Stimulated activated naive CD4-positive, alpha-beta T cell treated with Interleukin-2 at 50 U/mL for 16 hours (primary cell): ENCODE results near the gene MIPEP.
"Not testable (repeated sequence)": the region's sequence is repeated elsewhere in the genome, so short reads cannot be mapped to it uniquely, and the experiment has no call there.

Experiments used
- DNase-seq: peaks from one replicate; lab custom pipeline; 2025; lab: John Stamatoyannopoulos, UW

The MIPEP gene

DNA sequence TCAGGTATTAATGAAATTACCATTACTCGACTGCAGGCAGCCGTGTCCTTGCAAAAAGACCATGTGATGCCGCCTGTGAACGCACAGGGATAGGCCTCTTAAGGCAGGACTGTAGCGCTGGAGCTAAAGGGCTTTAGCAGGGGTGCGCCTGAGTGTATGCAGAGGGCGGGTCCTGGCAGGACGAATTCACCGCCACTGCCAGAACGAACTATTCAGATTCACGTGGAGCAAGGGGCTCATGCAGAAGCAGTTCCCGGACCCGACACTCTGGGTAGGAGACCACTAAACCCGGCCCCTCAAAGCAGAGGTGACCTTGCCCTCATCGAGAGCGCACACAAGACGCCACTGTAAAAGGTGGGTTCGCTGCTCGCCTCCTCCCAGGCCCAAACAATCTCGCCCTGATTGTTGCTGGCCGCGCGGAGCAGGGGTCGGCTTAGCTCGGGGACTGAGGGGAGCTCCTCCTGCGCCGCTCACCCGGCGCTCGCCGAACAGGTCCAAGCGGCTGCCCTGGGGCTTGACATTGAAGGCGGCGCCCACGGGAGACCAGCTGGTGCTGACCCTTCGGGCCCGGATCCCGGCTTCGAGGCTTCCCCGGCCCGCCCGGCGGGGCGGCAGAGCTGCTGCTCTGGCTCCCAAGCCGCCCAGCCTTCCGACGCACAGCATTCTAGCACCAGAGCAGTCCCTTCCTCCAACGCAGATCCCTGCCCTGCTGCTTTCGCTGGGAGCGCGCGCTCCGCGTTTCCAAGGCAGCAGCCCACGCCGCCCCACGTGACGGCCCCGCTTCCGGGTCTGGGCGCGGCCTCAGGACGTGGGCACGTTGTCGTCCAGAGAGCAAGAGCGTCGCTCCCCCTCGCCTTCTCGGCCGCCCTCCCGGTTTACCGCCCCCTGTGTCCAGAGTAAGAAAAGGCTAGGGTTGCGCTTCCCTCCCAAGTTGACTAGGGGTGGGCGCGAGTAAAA lies at the start of gene MIPEP:
Gene MIPEP (minus strand): TSS at position 743 of the 957 bp plus-strand sequence. CDS start 80 bp downstream, at position 663.
- DNase-seq: peak; percentile 87

DNA sequence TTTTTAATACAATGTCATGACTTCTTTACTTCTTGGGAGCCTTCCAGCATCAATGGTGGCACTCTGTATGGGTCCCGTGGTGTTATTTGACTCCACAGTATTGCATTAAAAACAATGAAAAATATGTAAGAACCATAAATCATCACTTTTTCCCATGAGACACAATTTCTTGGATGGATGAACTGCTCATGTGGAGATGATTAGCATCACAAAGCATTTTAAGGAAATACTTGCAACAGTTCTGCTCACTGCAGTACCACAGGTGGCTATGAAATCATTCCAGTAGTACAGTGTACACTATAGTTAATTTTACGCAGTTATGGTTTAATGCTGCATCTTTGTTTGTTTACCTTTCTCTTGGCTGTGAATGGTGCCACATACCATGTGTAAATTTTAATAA lies 45.3 kb upstream of the MIPEP start:
- no peak for DNase-seq

DNA sequence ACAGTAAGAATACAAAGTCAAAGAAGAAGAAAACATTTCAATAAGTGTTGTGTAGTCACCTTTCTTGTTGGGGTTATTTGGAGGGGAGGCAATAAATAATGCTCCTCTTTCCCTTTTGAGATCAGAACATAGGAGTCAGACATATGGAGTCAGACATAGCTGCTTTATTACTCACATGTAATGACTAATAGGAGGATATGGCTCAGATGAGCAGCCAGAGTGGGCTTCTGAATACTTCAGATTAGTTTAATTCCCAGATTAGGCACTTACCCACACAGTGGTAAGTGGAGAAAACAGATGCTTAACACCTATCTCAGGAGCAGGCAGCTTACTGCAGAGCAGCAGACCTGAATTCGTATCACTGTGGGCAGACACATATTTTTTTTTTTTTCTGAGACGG lies 39.8 kb upstream of the MIPEP start:
- DNase-seq: no peak

DNA sequence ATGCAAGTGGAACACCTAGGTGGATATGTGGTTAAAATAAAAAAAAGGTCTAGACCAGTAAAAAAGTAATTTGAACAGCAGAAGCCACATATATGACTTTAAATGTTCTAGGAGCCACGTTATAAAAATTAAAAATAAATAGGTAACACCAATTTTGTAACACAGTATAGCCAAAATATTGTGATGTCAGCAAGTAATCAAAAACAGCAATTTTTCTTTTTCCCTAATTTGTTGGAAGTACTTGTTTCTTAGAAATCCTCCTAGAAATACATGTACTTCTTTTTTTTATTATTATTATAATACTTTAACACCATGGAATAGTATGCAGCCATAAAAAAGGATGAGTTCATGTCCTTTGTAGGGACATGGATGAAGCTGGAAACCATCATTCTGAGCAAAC lies 33.8 kb upstream of the MIPEP start:
- DNase-seq: no peak

DNA sequence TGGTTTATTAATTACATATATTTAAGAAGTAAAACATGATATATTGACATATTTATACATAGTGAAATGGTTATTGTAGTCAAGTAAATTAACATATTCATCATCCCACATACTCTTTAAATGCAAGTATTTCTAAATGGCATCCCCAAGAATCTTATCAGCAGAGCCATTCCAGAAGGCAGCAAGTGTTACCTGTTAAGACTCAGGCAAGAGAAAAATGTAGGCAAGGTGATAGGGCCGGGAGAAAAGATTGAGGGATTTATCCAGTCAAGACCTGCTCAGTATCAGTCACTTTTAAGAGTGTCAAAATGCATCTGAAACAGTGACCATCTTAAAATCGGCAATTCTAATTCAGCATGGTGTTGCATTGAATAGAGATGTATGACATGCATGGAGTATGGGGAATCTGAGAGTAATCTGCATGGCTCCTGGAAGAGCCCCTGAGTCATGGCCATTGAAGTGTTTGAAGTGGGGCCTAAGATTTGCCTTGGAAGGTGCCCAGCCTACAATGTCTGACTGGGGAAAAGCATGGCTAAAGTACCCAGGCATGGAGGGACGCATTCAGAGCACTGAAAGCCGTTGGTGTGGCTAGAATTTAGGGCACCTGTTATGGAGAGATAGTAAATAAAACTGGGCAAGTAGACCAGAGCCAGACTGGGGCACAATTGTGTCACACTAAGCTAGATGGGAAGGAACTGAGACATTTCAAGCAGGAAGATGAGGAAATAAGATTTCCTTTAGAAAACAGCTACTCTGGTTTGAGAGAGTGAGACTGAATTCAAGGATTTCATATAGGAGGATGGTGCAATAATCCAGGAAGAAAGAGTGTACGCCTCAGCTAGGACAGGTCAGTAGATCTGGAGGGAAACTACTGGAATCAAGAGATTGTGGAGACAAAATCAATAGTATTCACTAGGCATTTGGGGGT lies 33.1 kb upstream of the MIPEP start:
- DNase-seq: no peak

DNA sequence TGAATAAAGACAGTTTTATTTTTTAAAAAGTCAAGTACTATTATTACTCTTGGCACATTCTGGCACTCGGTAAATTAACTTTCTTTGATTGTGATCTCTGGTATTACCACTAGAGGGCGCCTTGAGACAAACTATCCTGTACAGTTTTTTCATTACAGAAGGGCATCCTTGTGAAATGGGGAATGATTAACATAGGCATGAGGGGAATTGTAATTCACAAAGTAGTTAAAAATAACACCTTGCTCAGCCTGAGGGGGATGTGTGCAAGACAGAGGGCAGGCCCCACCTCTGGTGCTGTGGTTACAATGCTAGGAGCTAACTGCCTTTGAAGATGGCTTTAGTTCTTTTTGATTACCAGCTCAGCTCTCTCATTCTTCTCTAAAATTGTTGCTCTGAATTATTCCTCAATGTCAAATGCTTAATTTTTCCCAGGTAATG lies 32.3 kb upstream of the MIPEP start:
- DNase-seq: no peak

DNA sequence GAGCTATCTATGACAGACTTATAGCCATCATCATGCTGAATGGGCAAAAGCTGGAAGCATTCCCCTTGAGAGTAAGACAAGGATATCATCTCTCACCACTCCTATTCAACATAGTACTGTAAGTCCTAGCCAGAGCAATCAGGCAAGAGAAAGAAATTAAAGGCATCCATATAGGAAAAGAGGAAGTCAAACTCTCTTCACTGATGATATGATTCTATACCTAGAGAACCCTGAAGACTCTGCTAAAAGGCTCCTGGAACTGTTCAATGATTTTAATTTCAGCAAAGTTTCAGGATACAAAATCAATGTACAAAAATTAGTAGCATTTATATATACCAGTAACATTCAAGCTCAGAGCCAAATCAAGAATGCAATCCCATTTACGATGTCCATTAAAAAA lies 29.8 kb upstream of the MIPEP start:
- DNase-seq: no peak

DNA sequence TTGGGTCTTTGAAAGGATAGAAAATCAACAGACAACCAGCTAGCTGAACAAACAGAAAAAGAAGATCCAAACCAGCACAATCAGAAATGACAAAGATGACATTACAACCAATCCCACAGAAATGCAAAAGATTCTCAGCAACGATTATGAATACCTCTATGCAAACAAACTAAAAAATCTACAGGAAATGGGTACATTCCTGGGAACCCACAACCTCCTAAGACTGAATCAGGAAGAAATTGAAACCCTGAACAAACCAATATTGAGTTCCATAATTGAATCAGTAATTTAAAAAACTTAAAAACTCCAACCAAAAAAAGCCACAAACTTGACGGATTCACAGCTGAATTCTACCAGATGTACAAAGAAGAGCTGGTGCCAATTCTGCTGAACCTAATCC lies 29.0 kb upstream of the MIPEP start:
- no peak for DNase-seq

DNA sequence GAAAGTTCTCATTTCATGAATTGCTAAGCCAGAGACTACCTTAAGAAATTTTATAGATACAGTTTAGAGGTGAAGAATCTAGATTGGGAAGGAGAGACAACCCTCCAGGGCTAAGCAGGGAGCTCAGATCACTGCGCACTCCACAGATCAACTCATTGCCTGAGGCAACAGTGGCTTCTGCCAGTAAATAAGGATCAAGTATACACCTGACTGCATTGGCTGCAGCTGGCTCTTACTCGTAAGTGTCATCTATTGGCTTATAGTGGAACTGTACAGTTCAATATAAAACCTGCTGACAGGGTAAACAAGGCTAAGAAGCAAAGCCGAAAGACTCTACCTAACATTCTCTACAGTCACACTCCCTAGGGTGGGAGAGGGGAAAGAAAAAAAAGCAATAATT lies 26.1 kb upstream of the MIPEP start:
- no peak for DNase-seq

DNA sequence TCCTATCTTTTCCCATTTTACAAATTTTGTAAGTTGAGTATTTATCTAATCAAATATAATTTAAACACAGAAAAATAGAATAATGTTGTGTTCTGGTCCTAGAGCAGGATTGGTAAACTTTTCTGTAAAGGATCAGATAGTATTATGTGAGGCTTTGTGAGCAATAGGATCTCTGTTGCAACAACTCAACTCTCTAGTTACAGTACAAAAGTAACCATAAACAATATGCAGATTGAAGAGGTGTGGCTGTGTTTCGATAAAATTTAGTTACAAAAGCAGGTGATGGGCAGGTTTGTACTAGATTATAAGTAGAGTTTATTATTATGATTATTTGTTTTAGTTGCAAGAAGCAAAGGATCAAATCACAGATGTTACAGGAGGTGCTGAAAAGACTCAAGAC lies 23.3 kb upstream of the MIPEP start:
- no peak for DNase-seq

DNA sequence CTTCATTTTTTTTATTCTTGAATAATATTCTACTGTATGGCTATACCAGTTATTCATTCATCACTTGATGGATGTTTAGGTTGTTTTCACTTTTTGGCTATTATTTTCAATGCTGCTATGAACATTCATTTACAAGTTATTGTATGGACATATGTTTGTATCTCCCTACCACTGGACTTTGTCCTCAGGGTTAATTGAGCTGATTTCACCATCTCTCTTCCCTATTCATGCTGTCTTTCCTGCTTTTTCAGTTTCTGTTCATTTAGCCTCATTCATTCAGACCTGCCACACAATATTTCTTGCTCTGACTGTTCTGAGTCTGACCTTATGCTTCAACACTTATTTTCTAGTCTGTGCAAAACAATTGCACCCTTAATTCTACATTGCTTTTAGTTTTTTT lies 20.4 kb upstream of the MIPEP start:
- DNase-seq: no peak

DNA sequence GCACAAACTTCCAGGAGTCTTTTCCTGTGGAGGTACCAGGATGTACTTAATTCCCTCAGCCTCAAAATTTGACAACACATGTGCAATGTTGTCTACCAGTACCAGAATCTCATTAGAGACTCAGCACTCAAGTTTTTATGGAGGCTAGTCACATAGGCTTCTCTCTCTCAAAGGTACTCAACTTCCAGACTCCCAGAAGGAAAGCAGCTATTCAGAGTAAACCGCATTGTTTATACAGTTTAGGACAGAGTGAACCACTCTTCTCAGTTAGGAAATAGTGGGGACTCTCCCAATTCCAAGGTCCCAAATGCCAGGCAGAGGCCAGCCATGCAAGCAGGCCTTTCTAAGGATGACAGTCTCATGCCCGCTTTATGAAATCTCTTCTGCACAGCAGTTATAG lies 16.6 kb upstream of the MIPEP start:
- no peak for DNase-seq

DNA sequence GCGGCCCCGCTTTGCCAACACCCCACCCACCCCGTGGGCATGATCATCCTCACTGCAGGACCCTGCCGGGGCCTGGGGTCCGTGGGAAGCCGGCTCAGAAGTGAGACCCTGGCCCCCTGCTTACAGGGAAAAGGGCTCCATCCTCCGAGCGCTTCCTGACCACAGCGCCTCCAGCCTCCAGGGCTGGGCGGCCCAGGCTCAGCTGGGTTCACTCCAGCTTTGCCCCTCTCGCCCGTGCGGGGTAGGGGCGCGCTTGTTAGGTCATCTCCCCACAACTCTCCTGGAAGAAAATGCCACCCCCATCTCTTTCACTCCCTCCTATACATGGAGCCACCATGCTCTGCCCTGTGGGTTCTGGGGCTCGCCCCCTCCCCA lies 14.7 kb upstream of the MIPEP start:
- no peak for DNase-seq

DNA sequence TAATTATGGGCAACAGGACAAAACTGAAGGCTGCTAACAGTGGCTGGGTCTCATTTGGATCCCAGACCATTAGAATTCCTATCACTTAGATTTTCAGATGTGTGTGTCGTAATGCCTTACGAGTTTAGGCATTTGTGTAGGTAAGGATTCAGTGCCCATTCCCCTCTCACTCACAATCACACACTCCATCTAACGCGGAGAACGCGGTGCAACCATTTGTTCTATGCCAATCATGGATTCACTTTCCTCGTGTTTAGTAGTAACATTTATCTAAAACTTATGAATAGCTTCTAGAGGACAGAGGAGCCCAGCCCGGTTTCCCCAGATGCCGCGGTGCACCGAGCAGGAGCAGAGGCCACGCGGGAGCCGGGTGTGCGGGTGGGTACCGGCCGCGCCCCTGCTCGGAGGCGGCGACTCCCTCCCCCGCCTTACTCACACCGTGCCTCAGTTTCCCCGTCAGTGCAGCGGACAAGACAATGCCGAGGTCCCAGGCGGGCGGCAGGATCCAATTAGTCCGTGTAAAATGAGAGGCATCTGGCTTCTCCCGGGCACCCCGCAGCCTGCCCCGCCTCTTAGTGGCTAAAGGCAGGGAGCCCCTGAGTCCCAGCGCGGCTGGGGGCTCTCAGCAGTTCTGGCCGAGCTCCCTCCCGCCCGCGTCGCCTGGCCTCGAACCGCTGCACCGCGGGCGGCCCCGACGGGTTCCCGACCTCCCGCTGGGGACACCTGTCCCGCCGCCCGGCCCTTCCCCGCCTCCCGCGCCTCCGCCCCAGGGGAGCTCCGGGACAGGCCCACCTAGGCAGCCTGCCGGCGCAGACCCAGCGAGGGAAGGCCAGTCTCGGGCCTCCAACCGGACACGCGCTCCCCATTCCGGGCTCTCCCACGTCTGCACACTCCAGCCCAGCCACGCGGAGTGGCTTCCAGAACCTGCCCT lies 14.0 kb upstream of the MIPEP start:
- no peak for DNase-seq

DNA sequence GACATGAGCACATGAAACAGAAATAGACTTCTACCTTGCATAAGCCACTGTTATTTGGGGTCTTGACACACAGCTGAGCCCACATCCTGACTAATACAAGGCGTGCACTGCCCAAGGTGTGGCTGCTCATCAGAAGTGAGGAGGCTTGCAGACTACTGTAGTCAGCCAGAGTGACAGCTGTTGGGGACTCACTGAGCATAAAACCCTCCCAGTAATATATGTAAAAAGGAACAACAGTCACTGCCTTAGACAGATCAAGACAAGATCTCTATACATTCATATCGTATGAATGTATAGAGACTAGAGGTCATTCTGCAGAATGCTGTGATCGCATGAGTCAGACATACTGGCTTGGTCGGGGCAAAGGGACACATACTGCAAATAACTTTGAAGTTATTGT lies 12.2 kb upstream of the MIPEP start:
- DNase-seq: no peak

DNA sequence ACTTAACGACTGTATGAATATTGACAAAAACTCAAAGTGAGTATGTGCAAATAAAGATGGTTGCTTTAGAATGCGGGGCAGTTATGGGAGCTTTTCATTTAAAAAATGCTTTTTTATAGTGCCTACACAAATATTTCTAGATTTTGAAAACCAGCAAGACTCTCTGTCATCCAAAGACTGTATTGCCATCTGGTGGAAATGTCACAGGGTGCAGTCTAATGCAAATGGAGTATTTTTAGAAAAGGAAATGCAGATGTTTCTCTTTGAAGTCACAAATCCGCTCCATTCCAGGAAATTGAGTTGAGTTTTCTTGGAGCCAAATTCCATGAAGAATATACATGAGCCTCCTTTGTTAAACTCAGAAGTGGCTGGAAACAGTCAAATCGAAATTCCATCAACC lies 10.4 kb upstream of the MIPEP start:
- peak; percentile 7 for DNase-seq

DNA sequence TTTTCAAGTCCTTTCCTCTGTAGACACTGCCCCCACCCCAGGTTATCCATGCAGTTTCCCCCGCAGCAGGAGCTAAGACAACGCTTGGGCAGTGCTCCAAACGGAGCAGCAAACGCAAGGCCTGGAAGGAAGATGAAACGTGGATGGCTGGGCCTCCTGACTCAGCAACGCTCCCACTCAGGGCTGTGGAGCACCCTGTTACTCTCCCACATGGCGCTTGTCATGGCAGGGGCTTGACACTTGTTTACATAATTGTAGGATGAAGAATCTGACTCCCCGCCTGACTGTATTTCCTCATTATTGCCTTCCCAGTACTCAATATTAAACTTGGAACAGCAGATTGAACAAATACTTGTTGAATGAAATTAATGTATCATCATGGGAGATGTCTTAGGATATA lies 8.9 kb upstream of the MIPEP start:
- no peak for DNase-seq

DNA sequence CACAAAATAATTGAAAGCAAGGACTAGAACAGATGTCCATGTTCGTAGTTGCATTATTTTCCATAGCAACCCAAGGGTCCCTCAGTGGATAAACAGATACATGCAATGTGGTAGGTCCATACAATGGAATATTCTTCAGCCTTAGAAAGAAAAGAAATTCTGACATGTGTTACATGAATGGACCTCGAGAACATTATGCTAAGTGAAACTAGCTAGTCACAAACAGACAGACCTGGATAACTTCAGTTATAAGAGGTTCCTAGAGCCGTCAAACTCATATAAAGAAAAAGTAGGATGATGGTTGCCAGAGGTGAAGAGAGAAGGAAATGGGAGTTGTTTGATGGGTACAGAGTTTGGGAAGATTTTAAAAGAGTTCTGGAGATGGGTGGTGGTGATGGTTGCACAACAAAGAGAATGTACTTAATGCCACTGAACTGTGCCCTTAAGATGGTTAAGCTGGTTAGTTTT lies 8.3 kb upstream of the MIPEP start, which contains the start of gene C1QTNF9B:
Gene C1QTNF9B (minus strand): TSS at position 51 of the 468 bp plus-strand sequence.
- DNase-seq: not testable (repeated sequence)

DNA sequence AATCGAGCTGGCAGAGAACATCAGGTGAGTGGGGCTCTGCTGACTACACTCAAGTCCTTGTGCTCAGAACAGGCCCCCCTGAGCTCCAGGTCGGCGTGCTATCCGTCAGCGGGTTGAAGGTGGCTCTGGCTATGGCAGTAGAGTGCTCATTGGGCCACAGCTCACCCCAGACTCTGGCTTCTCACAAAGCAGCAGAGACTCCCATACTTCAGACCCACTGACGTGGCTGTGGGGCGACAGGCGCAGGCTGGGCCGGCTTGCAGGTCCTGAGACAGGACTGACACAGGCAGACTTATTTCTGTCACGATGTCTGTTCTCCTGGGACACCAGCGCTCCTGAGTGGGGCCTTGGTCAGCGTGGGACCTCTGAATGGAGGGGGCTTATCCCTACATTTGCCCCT lies 5.5 kb upstream of the MIPEP start:
- DNase-seq: not testable (repeated sequence)

DNA sequence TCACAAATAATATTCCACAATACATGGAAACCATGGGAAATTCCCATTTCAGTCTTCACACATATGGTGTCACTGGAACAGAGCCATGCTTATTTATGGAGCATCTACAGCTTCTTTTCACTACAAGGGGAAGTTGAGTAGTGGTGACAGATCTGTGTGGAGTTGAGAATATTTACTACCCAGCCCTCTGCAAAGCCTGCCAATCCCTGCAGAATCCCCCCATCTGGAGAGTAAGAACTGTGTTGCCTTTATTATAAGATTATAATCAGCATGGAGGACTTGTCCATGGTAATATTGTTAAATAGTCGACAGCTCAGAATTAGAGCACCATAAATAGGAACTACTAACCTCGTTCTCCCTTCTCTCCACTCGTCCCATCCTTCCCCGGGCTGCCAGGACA lies 4.6 kb upstream of the MIPEP start:
- not testable (repeated sequence) for DNase-seq
